MV-4-11 (cell line): ENCODE results near the gene NECTIN1.

ENCODE experiments used
- DNase-seq: peaks from one replicate; lab custom pipeline; 2025; lab: John Stamatoyannopoulos, UW

The NECTIN1 gene

DNA sequence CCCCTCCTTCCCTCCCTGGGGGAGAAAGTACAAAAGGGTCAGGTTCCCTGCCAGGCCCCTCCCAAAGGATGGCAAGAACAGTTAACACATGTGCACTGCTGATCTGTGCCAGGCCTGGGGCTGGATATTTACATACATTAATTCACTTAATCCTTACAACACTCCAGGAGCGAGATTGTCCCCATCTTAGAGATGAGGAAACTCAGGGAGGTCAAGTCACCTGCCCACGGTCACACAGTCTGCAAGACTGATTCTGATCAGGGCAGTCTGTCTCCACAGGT, 36.5 kb downstream of the NECTIN1 start:
- DNase-seq, result no peak

DNA sequence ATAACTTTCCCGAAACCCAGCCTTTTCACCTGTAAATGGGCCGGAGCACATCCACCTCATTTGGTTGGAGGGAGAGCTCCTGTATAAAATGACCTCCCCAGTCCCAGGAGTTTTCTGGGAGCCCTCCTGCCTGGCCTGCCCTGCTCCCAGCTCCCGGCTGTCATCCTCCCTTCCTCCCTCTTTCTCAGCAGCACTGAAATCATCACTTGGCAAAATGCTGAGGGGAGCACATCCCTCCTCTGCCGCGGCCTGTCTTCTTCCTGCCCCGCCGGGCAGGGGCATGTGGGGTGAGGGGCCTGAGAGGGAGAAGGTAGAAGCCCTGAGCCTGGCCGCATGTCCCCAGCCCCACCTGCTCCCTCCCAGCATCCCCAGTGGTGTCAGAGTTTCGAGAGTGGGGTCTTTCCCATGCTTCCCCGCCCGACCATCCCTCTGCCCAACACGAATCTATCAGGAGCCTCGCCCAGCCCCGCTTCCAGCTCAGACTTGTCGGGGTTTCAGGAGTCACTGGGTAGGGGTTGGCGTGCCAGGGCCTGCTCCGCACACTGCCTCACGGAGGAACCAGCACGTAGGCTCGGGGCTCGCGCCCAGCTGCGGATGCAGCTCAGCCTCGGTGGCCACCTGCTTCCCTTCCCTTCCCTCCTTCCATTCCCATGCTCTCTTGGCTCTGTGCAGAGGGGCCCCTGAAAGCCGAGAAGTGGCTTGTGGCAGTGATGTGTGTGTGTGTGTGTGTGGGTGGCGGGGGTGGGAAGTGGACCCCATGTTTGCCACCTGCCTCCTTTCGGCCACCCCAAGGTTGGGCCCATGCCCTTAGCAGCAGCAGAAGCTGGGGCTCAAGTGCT, 37.1 kb downstream of the NECTIN1 start:
- DNase-seq, result no peak

DNA sequence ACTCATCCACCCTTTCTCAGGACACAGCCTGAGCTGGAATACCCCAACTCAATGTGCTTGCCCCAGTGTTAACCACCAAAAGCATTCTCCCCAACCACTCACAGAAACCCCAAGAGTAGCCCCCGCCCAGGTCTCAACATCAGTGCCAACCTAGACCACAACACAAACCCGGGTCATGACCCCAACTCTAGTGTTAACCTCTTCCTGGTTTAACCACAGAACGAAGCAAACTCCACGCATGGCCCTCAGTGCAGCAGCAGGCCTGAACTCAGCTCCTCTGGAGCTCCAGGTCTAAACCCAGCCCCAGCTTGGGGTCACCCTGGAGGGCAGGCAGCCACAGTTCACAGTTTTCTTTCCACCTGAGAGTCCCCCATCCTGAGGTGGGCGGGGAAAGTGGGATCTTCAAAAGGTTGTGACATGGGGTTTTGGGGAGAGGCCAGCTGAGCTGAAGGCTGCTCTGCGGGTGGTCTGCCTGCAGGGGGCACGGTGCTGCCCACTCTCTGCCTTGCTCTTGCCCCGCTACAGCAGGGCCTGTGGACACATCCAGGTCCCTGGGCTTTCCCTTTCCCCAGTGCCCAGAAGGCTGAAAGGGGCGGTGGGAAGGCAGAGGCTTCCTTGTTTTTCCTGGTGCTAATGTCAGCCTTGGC, 37.9 kb downstream of the NECTIN1 start:
- DNase-seq, result peak; percentile 86

DNA sequence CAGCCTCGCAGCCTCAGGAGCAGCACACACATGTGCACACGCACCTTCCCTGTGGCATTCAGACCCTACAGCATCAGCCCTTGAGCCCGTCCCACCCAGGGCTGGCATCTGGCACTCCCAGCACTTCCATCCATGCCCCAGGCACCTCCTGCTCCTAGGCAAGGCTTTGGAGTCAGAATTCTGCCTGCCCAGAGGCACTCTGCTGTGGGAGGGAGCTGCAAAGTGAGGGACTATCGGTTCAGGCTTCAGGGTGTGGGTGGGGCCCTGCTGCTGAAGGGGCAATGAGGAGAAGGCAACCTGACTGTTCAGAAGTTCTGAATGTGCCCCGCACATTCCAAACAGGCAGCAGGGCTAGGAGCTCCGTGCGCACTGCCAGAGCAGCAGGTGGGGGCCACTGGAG, 39.7 kb downstream of the NECTIN1 start:
- DNase-seq, result no peak

DNA sequence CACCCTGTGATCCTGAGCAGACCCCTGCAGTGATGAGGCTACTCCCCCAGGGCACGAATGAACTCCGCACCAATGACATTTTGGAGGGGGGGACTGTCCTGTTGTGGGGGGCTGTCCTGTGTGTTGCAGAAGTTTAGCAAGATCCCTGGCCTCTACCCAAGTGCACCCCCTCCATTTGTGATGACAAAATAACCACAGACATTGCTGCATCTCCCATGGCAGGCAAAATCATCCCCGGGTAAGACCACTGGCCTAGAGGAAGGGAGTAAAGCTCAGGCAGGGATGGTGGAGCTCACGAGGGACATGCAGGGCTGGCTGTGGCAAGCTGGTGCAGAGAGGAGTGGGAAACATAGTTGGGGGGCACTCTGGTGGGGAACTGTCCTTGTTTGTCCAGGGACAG, 40.6 kb downstream of the NECTIN1 start:
- DNase-seq, result peak; percentile 62

DNA sequence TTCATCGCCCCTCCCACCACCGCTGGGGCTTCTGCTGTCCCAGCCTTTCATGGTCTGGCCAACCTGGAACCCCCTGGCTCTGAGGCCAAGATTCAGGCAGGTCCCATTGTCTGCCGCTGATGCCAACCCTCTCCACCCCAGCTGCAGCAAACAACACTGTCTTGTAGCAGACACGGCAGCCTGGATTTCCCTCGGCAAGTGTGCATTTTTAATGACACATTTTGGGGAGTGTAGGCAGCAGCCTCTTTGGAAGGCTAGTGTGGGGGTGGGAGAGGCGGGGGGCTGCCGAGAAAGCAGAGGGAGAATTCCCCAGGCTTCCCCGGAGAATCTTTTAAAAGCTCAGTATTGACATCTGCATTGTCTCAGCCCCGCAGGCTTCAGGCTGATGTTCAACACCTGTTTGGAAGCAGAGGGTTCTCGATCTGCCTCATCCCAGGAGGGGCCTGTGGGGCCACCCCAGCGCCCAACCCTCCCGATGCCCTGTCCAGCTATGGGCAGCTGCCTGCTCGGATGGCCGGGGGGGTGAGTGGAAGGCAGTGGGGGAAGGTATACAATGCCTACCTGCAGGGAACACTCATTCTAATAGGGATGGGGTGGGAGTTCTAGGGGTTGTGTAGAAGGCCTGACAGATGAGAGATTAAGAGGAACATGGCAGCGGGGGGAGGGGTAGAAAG, 41.5 kb downstream of the NECTIN1 start:
- no peak for DNase-seq

DNA sequence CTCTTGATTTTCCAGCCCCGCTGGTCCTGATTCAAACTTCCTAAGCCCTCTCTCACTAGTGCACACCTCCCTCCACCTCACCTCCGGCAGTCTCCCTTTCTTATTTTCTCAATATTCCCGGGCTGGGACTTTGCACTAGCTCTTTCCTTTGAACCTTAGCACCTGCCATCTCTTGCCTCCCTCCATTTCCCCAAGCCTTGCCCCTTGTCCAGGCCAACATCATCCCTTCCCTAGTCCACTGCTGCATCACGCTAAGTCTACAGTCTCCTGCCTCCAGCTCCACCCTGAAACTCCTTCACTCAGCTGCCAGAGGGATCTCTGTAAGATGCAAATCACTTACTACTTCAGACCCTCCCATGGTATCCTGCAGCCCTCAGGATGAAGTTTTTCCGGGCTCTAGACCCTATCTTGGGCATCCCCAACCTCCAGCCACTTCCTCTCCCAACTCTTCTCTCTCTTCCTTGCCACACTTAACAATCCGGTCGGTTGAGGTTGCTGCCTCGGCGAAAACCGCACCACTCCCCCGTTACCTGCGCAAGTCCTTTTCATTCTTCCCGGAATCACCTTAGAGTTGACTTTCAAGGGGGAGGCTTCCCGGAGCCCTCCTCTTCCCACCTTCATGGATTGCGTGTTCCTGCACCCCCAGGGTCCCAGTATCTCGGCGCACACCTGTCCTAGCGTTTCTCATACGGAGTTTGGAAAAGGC, 42.7 kb downstream of the NECTIN1 start:
- DNase-seq, result no peak

DNA sequence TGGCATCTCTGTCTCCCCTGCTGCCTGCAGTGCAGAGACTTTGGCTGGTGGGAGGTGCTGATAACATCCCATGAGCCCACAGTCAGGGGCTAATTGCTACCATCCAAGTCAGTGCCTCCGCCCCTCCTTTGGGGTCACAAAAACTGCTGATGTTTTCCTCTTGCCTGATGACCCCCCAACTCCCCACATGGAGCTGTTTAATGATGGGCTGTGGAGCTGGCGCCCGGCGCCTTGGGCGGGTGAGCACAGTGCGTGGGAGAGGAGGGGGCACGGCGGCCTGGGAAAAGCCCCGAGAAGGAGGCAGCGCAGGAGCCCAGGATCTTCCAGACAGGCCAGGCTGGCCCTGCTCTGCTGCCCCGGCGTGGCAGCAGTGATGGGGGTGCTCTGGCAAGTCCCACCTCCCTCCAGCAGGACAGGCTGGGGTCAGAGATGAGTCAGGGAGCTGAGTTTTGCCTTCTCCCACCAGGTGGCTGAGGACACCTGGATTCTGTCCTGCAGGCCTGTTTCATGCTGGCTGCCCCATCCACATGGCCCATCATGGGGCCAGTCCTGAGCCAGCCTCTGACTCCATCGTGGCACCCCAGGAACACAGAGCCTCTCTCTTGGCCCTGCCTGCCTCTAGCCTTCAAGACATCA, 43.8 kb downstream of the NECTIN1 start:
- no peak for DNase-seq

DNA sequence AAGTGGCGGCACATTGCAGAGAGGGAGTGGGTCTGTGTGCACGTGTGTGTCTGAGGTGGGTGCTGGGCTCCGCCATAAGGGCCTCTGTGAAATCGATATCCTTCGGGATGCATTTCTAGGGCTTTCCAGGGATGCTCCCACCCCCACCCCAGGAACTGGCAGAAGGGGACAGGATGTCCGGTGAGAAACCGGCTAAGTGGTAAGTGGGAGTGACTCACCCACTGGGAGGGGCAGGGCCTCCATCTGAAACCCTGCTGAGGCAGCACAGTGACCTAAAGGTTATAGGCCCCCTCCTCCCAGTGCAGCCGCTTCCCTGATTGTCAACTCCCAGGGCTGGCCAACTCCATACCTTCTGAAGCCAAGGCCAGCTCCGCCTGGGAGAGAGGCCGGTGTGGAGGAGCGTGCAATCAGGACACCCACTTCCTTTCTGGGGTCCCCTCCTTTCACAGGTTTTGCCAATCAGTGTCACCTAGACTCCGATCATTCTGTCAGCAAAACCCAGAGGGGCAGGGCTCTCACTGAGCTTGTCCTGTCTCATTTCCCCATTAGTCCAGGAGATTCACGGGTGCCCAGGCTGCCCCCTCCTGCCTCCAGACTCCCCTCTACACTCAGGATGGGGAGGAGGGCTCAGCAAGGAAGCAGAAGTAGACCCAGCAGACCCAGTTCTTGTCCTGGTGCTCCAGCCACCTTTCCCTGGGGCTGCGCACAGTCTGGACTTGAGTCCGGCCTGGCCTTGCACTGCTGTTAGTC, 44.5 kb downstream of the NECTIN1 start:
- peak; percentile 70 for DNase-seq

DNA sequence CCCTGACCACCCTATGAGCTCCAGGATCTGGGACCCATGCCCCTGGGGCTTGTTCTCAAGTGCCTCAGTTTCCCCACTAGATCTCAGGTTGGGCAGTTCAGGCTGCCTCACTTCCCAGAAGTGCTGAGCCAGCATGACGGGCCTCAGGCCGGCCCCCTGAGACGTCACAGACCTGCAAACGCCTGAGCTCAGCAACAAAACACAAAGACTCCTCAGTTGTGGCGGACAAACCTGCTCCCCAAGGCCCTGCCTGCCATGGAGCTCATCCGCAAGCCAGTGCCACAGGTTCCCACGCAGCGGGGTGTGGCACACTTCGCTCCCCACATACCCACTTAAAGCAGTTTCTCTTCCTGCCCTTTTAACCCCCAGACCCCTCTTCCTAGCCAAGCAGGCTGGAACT, 45.2 kb downstream of the NECTIN1 start:
- no peak for DNase-seq

DNA sequence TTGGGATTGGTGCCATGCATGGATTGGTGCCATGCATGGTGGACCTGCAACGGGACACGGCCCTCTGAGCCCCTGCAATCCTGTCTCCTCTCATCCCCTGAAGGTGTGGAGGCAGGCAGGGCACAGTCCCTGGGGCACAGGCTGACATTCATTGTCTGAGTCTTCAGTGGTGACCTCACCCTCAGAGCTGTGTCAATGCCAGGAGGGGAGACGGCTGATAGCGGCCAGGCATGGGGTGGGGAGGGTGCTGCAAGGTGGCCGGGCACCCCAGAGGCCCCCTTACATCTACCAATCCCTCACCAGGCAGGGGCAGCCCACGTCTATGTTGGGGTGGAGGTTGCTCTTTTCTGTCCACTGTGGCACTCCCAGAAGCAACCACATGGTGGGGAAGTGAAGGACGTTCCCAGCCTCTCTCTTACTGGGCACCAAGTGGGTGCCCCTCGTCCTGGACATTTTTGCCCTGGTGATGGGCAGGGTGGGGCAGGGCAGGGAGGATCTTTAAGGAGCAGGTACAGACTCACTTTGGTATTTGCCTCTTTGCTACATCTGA, 47.6 kb downstream of the NECTIN1 start:
- no peak for DNase-seq

DNA sequence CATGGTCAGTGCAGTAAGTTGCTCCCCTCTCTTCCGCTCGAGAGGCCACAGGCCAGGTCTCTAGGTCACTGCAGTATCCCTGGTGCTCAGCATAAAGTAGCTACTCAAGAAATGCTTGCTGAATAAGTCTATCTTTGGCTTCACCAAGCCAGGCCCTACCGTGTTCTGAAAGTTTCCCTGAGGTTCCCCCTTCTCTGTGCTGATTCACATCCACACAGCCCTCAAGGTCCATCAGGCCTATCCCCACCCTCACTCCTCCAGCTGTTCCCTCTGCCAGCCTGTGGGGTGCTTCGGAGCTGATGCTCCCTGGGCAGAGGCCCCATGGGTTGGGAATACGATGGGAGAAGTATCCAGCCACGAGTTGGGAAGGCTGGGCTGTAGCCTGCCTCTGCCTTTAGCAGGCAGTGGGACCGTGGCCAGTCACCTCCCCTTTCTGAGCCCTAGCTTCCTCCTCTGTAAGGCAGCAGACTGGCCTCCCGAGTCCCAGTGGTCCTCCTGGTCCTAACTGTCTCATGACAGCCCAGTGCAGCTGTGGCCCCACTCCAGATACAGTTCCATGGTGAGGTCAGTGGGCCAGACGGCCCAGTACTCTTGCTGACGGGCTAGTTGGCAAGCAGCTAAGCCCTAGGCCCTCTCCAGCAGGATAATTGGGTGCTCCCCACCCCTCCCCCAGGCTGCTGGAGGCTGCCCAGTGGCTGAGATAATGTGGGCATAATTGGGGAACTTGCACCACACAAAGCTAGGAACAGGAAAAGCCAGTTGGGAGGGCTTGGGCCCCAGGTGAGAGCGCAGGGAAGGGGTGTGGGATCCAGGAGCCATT, 48.2 kb downstream of the NECTIN1 start:
- peak; percentile 28 for DNase-seq

DNA sequence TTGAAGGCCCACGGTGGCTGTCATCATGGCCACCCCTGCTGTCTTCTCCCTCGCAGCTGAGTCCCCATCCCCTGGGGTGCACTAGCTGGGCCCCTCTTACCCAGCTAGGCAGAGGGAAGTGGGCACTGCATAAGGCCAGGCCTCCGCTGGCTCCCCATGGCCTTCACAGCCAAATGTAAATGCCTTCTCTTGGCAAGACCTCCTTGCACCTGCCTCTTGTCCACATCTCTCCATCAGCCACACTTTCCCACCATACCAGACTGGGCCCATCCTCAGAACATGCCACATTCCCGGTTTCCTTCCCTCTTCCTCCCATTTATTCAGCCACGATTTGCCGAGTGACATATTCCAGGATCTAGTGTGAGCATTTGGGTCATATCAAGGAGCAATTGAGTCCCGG, 49.7 kb downstream of the NECTIN1 start:
- DNase-seq, result no peak

DNA sequence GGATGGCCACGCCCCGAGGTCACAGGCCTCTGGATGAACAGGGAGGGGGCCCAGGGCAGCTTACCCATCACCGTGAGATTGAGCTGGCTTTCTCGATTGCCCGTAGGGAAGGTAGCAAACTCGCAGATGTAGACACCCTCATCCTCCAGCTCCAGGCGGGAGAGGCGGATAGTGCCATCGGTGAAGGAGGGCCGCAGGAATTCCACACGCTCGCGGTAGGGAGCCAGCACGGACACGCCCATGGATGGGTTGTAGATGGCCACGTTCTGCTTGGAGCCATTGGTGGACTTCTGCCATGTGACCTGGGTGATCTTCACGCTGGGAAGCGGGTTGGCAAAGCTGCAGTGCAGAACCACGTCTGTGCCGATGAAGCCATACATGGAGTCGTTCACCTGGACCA, 50.6 kb downstream of the NECTIN1 start:
- DNase-seq, result no peak

DNA sequence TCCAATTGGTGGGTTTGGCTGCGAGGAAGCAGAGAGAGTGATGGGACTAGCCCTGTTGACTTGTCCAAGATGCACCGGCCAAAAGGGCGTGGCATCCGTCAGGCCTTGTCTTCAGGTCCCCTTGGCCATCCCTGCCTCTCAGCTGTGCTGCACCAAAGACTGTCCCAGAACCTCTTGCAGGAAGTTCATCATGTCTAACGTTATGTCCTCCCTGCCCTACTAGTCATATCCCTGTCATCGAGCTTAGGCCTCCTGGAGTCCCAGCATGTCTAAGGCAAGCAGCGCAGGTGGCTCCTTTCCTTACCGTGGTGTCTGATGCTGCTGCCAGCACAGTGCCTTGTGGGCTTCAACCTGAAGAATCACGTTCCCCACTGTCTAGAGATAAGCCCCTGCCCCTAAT, 51.2 kb downstream of the NECTIN1 start:
- no peak for DNase-seq

DNA sequence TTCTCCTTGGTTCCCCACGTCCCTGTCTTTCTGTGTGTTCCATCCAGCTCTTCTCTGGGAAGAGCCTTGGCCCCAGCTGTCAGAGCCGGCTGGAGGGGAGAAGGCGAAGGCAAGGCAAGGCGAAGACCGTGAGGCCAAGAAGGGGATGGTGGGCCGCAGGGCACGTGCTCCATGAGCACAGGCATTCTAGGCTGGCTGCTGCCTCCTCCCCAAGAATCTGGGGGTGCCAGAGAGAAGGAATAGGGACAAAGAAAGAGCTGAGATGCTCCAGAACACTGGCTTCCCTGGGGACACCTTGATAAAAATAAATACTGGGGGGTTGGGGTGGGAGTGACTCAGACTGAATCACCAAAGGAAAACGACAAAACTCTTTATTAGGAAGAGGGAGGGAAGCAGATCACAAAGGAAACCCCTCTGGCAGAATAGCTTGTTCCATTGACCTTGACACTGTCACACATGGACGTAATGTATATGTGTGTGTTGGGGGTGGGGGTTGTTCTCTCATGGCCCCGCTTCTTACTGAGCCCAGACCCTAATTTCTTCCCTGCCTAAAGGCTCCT, 52.5 kb downstream of the NECTIN1 start:
- DNase-seq, result no peak

DNA sequence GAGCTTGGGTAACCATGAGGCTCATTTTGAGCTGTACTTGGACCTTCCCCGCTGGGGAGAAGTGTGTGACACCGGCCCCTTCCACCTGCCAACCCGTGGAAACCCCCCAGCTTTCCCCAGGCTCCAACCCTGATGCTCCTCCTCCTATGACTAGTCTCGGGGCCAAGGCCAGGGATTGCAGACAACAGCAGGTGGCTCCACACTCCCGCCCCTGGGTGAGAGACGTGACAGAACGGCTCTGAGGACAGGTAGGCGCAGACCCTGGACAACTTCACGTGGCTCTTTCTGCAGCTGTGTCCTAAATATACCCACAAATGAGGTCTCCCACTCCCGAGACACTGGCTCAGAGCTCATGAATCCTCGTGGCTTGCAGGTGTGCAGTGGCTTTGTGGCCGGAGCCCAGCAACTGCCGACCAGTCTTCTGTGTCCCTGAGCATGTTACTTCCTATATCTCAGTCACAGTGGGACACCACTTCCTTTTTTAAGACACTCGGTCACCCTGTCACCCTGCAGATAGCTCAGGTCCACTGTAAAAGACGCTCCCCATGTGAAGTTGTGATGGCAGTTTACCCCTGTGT, 55.2 kb downstream of the NECTIN1 start:
- peak; percentile 94 for DNase-seq

DNA sequence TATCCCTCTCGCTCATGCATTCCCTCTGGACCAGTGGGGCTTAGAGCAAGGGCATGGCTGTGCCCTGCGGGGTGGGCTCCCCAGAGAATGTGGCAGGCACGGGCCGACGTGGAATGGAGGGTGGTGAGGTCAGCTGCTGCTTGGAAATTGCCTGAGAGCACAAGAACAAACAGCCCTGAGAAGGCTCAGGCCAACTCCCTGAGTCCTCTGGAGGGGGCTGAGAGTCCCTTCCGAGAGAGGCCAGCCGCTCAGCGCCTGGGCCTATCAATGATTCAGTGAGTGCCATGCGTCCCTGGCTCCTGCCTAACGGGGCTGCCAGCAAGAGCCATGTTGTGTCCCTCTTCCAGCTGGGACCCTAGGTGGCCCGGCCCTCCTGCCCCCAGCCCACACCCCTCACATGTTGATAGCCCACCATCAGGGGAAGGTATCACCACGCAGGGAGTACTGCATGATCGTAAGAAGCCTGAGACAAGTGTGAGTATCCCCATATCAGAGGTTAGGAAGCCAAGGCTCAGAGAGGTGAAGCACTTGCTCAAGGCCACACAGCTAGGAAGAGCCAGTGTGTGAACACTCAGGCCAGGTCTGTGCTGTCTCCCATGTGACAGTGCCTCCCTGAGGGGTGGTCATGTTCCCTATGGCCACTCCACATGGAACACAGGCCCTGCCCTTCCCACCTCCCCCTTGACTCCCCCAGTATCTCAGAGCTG, 55.8 kb downstream of the NECTIN1 start:
- no peak for DNase-seq

DNA sequence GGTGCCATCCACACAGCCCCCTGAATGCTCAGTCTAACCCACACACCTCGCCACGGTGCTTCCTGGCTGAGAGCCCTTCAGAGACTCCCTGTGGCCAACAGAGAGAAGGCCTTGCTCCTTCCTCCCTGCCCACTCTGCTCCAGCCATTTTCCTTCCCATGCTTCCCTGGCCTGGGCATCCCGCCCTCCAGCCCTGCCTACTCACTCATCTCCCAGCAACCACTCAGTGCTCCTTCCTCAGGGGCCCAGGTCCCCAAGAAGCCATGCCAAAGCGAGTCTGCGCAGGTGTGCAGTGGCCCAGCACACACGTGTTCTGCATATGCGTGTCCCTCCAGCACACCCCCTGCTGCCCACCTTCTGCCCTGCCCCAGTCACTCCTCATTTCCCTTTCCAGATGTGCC, 56.4 kb downstream of the NECTIN1 start:
- no peak for DNase-seq
